ENCODE data around the gene HINFP.

HINFP gene

GRCh38 chr11:119168471-119169281 is 47.3 kb downstream of the HINFP start, which contains the start of gene NLRX1:
TSS of gene NLRX1 (plus strand) at chr11:119168725. CDS start at chr11:119171404, 2,679 bp downstream.
- TF ChIP-seq CTCF (IDR thresholded peaks at IDR 0.05; ENCODE audit: borderline replicate concordance, insufficient read depth, low read depth, low read length) = peak; percentile 96
- peak within 1 kb of the TSS; percentile 85 for H3K4me3 ChIP-seq (ENCODE audit: low read depth, low read length)

DNA sequence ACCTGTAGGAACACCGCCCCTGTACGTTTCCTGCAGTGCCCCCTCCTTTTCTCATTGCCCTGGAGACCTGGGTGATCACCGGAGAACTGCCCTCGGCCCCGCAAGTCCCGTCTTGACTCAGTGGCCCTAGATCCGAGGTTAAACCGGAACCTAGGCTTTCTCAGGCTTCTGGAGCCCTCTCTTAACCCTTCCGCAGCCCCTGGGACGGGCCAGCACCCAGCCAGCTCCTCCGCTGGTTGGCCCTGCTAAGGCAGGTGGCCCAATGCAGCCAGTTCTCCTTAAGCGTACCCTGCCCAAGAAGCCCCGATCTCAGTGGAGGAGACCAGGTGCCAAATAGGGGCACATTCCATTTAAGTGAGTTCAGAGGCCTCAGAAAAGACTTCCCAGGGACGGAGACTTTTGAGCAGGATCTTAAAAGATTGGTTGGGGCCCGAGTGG is 47.9 kb downstream of the HINFP start:
- H3K4me3 ChIP-seq (ENCODE audit: low read depth, low read length) = peak overlapping the region; percentile 85
- TF ChIP-seq CTCF (IDR thresholded peaks at IDR 0.05; ENCODE audit: borderline replicate concordance, insufficient read depth, low read depth, low read length) = no peak

GRCh38 chr11:119172513-119172912 is 51.1 kb downstream of the HINFP start:
- H3K4me3 ChIP-seq (ENCODE audit: low read depth, low read length) = no peak overlapping the region
- TF ChIP-seq CTCF (IDR thresholded peaks at IDR 0.05; ENCODE audit: borderline replicate concordance, insufficient read depth, low read depth, low read length) = no peak

DNA sequence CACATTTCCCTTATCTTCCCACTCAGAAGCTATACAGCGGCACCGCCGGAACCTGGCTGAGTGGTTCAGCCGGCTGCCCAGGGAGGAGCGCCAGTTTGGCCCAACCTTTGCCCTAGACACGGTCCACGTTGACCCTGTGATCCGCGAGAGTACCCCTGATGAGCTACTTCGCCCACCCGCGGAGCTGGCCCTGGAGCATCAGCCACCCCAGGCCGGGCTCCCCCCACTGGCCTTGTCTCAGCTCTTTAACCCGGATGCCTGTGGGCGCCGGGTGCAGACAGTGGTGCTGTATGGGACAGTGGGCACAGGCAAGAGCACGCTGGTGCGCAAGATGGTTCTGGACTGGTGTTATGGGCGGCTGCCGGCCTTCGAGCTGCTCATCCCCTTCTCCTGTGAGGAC is 52.1 kb downstream of the HINFP start:
- H3K4me3 ChIP-seq (ENCODE audit: low read depth, low read length) = no peak overlapping the region
- TF ChIP-seq CTCF (IDR thresholded peaks at IDR 0.05; ENCODE audit: borderline replicate concordance, insufficient read depth, low read depth, low read length) = no peak

DNA sequence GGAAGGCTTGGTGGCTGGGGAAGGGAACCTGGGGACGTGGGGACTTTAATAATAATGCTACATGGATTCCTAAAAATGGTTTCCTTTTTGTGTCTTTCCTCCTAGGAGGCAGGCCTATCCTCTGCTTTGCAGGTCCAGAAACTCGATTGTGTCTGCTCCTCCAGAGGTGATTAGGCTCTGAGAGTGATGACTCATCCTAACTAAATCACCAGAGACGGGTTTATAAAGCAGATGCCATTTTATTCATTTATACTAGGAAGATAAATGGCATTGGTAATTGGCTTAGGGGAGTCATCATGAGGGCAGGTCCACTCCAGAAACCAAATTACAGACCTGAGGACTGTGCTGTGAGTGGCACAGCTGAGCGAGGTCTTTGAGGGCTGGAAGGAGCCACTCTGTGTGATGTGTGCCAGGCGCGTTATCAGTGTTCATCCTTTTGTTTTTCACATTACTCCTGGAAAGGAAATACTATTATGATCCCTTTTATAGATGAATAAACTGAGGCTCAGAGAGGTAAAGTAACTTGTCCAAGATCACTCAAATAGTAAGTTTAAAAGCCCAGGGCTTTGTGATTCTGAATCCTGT is 54.2 kb downstream of the HINFP start:
- no peak overlapping the region for H3K4me3 ChIP-seq (ENCODE audit: low read depth, low read length)
- TF ChIP-seq CTCF (IDR thresholded peaks at IDR 0.05; ENCODE audit: borderline replicate concordance, insufficient read depth, low read depth, low read length) = no peak

DNA sequence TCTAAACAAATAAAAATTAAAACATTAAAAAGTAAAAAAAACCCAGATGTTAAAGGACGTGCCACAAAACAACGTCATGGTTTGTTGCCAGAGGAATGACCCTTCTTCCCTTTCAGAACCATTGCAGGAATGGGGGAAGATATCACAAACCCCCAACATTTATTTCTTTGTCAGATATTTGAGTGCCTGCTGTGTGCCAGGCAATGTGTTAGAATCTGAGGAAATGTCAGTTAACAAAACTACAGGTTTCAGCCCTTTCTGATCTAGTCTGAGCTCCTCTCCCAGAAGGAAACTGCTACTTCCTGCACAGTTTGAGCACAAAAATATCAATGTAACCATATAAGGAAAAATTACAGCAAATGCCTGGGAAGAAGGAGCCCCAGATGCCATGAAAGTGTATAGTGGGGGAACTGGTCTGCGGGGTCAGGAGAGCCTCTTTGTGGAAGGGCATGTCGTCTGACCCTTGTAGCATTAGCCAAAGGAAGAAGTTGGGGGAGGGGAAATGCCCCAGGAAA is 56.8 kb downstream of the HINFP start:
- H3K4me3 ChIP-seq (ENCODE audit: low read depth, low read length) = no peak overlapping the region
- TF ChIP-seq CTCF (IDR thresholded peaks at IDR 0.05; ENCODE audit: borderline replicate concordance, insufficient read depth, low read depth, low read length) = no peak

All from GM12875 (cell line).